Measurements from ENCODE around the gene GNL2.

DNA sequence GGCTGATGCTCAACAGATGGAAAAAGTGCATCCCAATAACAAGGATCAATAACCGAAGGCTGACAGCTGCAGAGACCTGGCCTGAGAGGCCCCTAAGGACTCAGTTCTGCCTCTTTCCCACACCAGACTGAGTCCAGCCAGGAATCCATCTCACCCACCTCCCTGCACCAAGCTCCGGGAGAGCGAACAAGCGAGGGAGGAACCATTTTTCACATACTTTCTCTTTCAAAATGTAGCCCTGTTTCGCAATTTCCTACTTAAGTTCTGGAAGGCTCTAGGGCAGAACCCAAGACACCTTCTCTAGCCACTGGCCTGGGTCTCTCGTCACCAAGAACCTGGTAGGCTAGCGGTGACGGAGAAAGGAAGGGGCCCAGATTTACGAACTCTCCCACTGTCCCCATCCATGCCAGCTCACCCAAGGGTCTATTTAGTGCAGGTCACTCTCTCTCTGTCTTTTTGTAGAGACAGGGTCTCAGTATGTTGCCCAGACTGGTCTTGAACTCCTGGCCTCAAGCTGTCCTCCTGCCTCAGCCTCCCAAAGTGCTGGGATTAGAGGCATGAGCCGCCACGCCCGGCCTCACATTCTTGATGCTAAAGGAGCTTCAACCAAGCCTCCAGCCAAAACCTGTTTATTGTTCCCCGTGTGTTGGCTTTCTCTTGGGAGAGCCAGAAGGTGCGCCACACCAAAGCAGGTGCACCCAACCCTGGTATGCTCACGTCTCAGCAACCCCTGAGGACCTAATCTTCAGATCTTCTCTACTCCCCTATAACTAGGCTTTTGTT is 10.9 kb upstream of the GNL2 start:
- no peak for TF ChIP-seq EZH2 (IDR thresholded peaks at IDR 0.05; ENCODE audit: low read length)
- TF ChIP-seq, protein P1, sequence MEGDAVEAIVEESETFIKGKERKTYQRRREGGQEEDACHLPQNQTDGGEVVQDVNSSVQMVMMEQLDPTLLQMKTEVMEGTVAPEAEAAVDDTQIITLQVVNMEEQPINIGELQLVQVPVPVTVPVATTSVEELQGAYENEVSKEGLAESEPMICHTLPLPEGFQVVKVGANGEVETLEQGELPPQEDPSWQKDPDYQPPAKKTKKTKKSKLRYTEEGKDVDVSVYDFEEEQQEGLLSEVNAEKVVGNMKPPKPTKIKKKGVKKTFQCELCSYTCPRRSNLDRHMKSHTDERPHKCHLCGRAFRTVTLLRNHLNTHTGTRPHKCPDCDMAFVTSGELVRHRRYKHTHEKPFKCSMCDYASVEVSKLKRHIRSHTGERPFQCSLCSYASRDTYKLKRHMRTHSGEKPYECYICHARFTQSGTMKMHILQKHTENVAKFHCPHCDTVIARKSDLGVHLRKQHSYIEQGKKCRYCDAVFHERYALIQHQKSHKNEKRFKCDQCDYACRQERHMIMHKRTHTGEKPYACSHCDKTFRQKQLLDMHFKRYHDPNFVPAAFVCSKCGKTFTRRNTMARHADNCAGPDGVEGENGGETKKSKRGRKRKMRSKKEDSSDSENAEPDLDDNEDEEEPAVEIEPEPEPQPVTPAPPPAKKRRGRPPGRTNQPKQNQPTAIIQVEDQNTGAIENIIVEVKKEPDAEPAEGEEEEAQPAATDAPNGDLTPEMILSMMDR (optimal IDR thresholded peaks at IDR 0.05 in 1 of 3, IDR thresholded peaks at IDR 0.05 in 1 of 3, conservative IDR thresholded peaks at IDR 0.05 in 1 of 3; ENCODE audit: extremely low read depth in 1 of 3, insufficient read depth in 2 of 3, low read length in 3 of 3), result no peak
